Activated T-cell treated with anti-CD3 and anti-CD28 coated beads, Interleukin-2, amount 50 U/mL, for 48 hours (primary cell): Measurements from ENCODE around the gene TSPAN18.

ENCODE experiments used
- DNase-seq, 2 experiments: peaks; one replicate each; pipeline ENCODE4 v3.0.0-alpha.2; 2020

The TSPAN18 gene

GRCh38 chr11:44876194-44876723 is 149.5 kb downstream of the TSPAN18 start:
- DNase-seq = no peak

GRCh38 chr11:44876906-44877305 is 150.1 kb downstream of the TSPAN18 start:
- no peak for DNase-seq

- no peak for DNase-seq
These were observed 151.1 kb downstream of the TSPAN18 start for GRCh38 chr11:44877571-44878497.

- DNase-seq = no peak
These were observed 151.9 kb downstream of the TSPAN18 start for GRCh38 chr11:44878711-44879110.

- DNase-seq = no peak
These were observed 152.7 kb downstream of the TSPAN18 start for GRCh38 chr11:44879432-44879831.

GRCh38 chr11:44880511-44880910 is 153.7 kb downstream of the TSPAN18 start:
- DNase-seq = no peak

- DNase-seq = no peak
These were observed 154.2 kb downstream of the TSPAN18 start for GRCh38 chr11:44880953-44881352.

- no peak for DNase-seq
These were observed 156.5 kb downstream of the TSPAN18 start for GRCh38 chr11:44883277-44883676.

GRCh38 chr11:44884056-44884455 is 157.3 kb downstream of the TSPAN18 start:
- no peak for DNase-seq

- no peak for DNase-seq
These were observed 158.5 kb downstream of the TSPAN18 start for GRCh38 chr11:44885065-44885810.

GRCh38 chr11:44885919-44886789 is 159.4 kb downstream of the TSPAN18 start:
- no peak for DNase-seq

GRCh38 chr11:44886790-44887140 is 160.0 kb downstream of the TSPAN18 start:
- DNase-seq = no peak

GRCh38 chr11:44887636-44888035 is 160.9 kb downstream of the TSPAN18 start:
- no peak for DNase-seq

- no peak for DNase-seq
These were observed 162.5 kb downstream of the TSPAN18 start for GRCh38 chr11:44889266-44889665.

GRCh38 chr11:44892843-44893242 is 166.1 kb downstream of the TSPAN18 start:
- no peak for DNase-seq

GRCh38 chr11:44893308-44893822 is 166.6 kb downstream of the TSPAN18 start:
- no peak for DNase-seq

- peak; percentile 75 to 76 for DNase-seq
These were observed 167.3 kb downstream of the TSPAN18 start for GRCh38 chr11:44893846-44894617.

GRCh38 chr11:44899959-44900358 is 173.2 kb downstream of the TSPAN18 start:
- DNase-seq = peak; percentile 66 to 70

- DNase-seq = no peak
These were observed 174.4 kb downstream of the TSPAN18 start for GRCh38 chr11:44901120-44901633.

GRCh38 chr11:44901786-44902185 is 175.0 kb downstream of the TSPAN18 start:
- no peak for DNase-seq

- no peak for DNase-seq
These were observed 176.3 kb downstream of the TSPAN18 start for GRCh38 chr11:44903035-44903434.
